ENCODE results near the gene PCDHGB3. TPM values are rescaled to one million over a fixed set of nuclear protein-coding genes. Genes with fewer than 3 reads are reported as not detected.
"Not testable (repeated sequence)": the region's sequence is repeated elsewhere in the genome, so short reads cannot be mapped to it uniquely, and the experiment has no call there.

Gene PCDHGB3
- total and polyA plus RNA-seq, 10 of the 15 experiments (the other 5 are each of a cell fraction or from before 2014, with no cell fraction given): 0.12 to 0.50 (median 0.20) TPM; not detected in 4

- H3K4me3 ChIP-seq; H4K20me1 ChIP-seq (ENCODE audit: control insufficient read depth, insufficient read depth); POLR2A ChIA-PET; BruUV-seq (replicated peaks); intact Hi-C loops (cut with micrococcal nuclease; ENCODE audit: unreplicated experiment); H3K27ac ChIP-seq (ENCODE audit: control insufficient read depth, insufficient read depth); H3K36me3 ChIP-seq (ENCODE audit: control insufficient read depth in 2 of 2, insufficient read depth in 2 of 2, low read length in 1 of 2); H2AFZ ChIP-seq (ENCODE audit: control insufficient read depth, low read depth, low read length); H3K79me2 ChIP-seq (ENCODE audit: control insufficient read depth, insufficient read depth, low read length); H3K4me1 ChIP-seq (ENCODE audit: control insufficient read depth, insufficient read depth, low read length); FAIRE-seq; ATAC-seq; H3K4me2 ChIP-seq (ENCODE audit: control insufficient read depth, insufficient read depth); H3K9ac ChIP-seq (ENCODE audit: control insufficient read depth, insufficient read depth, low read length); H3K27me3 ChIP-seq (replicated peaks in 1 of 2; ENCODE audit: control insufficient read depth in 2 of 2, insufficient read depth in 2 of 2, low read length in 1 of 2); DNase-seq (ENCODE audit: low read depth, low spot score): not testable (repeated sequence)
- in situ Hi-C loops (cut with MboI): loop anchor here (5.0 kb wide), 1 partner anchor 147 kb away; no protein-coding TSS in a partner anchor
- CTCF ChIA-PET: interaction anchor here (1.0 to 10.9 kb wide), 5 partner anchors 95 to 148 kb away, joined by 6 to 245 read pairs (median 41); no protein-coding TSS in a partner anchor
- TF ChIP-seq BHLHE40 (IDR thresholded peaks at IDR 0.05; ENCODE audit: borderline replicate concordance in 1 of 2, low read depth in 2 of 2, low read length in 1 of 2): peak in 1 of 2 experiments; percentile 49; a peak in 2 of 4 replicates
- RAD21 ChIA-PET (ENCODE audit: unreplicated experiment): interaction anchor here (3.1 to 3.3 kb wide), 2 partner anchors 149 kb away, joined by 28 to 42 read pairs; no protein-coding TSS in a partner anchor
- peaks cover 10% of the 10 kb centered on the region; the same call in 1 of the 3 replicates for H3K9me3 ChIP-seq (replicated peaks; ENCODE audit: control insufficient read depth, insufficient read depth, low read length)
- SMC1A ChIA-PET (ENCODE audit: uncharacterized antibody, unreplicated experiment): interaction anchor here (3.2 to 7.4 kb wide), 2 partner anchors 143 to 149 kb away, joined by 24 to 67 read pairs; no protein-coding TSS in a partner anchor
- 85% methylated on average over 19 of the region's 24 CpGs for WGBS (ENCODE audit: insufficient coverage, insufficient replicate concordance, low lambda C conversion rate, missing lambda C conversion rate)
Observed at GRCh38 chr5:141415275-141415618, 45.2 kb downstream of the PCDHGB3 start.

- peak within 1 kb of the TSS; percentile 59 for H3K4me3 ChIP-seq
- not testable (repeated sequence) for DNase-seq (ENCODE audit: low read depth, low spot score); H3K27me3 ChIP-seq (replicated peaks in 1 of 2; ENCODE audit: control insufficient read depth in 2 of 2, insufficient read depth in 2 of 2, low read length in 1 of 2)
Observed at GRCh38 chr5:141417494-141418172, 47.6 kb downstream of the PCDHGB3 start, which contains the start of gene PCDHGB7. TSS of gene PCDHGB7 (plus strand) at chr5:141417677. CDS start at chr5:141417860, 183 bp downstream.

More at GRCh38 chr5:141417494-141418172, 47.6 kb downstream of the PCDHGB3 start, which contains the start of gene PCDHGB7:
- ChIA-PET SMC1A (ENCODE audit: uncharacterized antibody, unreplicated experiment) (interaction anchor here (0.8 to 7.4 kb wide), 12 partner anchors 11 to 150 kb away, joined by 3 to 67 read pairs (median 4); partner anchors contain the start of gene PCDHGA12), CTCF (interaction anchor here (0.6 to 10.9 kb wide), 21 partner anchors 13 to 161 kb away, joined by 3 to 245 read pairs (median 7); partner anchors contain the start of genes PCDHGA12, PCDHGB3, PCDHGC3 and TAF7), POLR2A (interaction anchor here (2.3 kb wide), 1 partner anchor 146 kb away, joined by 8 read pairs; no protein-coding TSS in a partner anchor), RAD21 (ENCODE audit: unreplicated experiment) (interaction anchor here (0.6 to 3.1 kb wide), 11 partner anchors 58 to 177 kb away, joined by 3 to 28 read pairs (median 4); partner anchors contain the start of gene PCDHGC3)
- in situ Hi-C loops (cut with MboI) (loop anchor here (5.0 kb wide), 1 partner anchor 145 kb away; no protein-coding TSS in a partner anchor), intact Hi-C loops (cut with micrococcal nuclease; ENCODE audit: unreplicated experiment) (loop anchor here (1.0 kb wide), 2 partner anchors 141 to 147 kb away; no protein-coding TSS in a partner anchor)
- ATAC-seq: peak; percentile 86
- Histone ChIP-seq H3K4me2 (ENCODE audit: control insufficient read depth, insufficient read depth) (peak within 1 kb of the TSS; percentile 22; the same call in 1 of the 2 replicates), H2AFZ (ENCODE audit: control insufficient read depth, low read depth, low read length) (peak within 1 kb of the TSS; percentile 70)
- TF ChIP-seq IKZF2 (IDR thresholded peaks at IDR 0.05) (peak in 1 of 2 experiments; percentile 42; a peak in 1 of 4 replicates), YY1 (IDR thresholded peaks at IDR 0.05; ENCODE audit: low read depth, low read length) (0 out of 2 replicates have a peak, but pooled peaks have one; percentile 42), RUNX3 (IDR thresholded peaks at IDR 0.05; ENCODE audit: low read length) (peak; percentile 25; the same call in 1 of the 2 replicates), EED (IDR thresholded peaks at IDR 0.05; ENCODE audit: low read depth) (0 out of 2 replicates have a peak, but pooled peaks have one; percentile 26), CREB1 (IDR thresholded peaks at IDR 0.05; ENCODE audit: low read depth) (0 out of 2 replicates have a peak, but pooled peaks have one; percentile 32), SMARCA5 (IDR thresholded peaks at IDR 0.05) (peak; percentile 43; the same call in 1 of the 2 replicates), ZNF384 (IDR thresholded peaks at IDR 0.05; ENCODE audit: borderline replicate concordance, low read depth, low read length) (0 out of 2 replicates have a peak, but pooled peaks have one; percentile 55), SMC3 (IDR thresholded peaks at IDR 0.05; ENCODE audit: borderline replicate concordance, low read length) (peak; percentile 64), RAD21 (IDR thresholded peaks at IDR 0.05; ENCODE audit: insufficient read depth, low read depth, low read length) (peak; percentile 70), NRF1 (conservative IDR thresholded peaks at IDR 0.05; ENCODE audit: low read depth, low read length) (0 out of 2 replicates have a peak, but pooled peaks have one; percentile 19)
- TF ChIP-seq, protein P1, sequence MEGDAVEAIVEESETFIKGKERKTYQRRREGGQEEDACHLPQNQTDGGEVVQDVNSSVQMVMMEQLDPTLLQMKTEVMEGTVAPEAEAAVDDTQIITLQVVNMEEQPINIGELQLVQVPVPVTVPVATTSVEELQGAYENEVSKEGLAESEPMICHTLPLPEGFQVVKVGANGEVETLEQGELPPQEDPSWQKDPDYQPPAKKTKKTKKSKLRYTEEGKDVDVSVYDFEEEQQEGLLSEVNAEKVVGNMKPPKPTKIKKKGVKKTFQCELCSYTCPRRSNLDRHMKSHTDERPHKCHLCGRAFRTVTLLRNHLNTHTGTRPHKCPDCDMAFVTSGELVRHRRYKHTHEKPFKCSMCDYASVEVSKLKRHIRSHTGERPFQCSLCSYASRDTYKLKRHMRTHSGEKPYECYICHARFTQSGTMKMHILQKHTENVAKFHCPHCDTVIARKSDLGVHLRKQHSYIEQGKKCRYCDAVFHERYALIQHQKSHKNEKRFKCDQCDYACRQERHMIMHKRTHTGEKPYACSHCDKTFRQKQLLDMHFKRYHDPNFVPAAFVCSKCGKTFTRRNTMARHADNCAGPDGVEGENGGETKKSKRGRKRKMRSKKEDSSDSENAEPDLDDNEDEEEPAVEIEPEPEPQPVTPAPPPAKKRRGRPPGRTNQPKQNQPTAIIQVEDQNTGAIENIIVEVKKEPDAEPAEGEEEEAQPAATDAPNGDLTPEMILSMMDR (IDR thresholded peaks at IDR 0.05 in 2 of 3, conservative IDR thresholded peaks at IDR 0.05 in 1 of 3; ENCODE audit: control insufficient read depth in 2 of 3, extremely low read depth in 1 of 3, insufficient read depth in 1 of 3, low read depth in 3 of 3, low read length in 3 of 3): peak; percentile 68 to 90 (median 89)
- not testable (repeated sequence) for H3K36me3 ChIP-seq (ENCODE audit: control insufficient read depth in 2 of 2, insufficient read depth in 2 of 2, low read length in 1 of 2); H3K79me2 ChIP-seq (ENCODE audit: control insufficient read depth, insufficient read depth, low read length); H3K27ac ChIP-seq (ENCODE audit: control insufficient read depth, insufficient read depth); H3K9me3 ChIP-seq (replicated peaks; ENCODE audit: control insufficient read depth, insufficient read depth, low read length); H3K4me1 ChIP-seq (ENCODE audit: control insufficient read depth, insufficient read depth, low read length); H4K20me1 ChIP-seq (ENCODE audit: control insufficient read depth, insufficient read depth); H3K9ac ChIP-seq (ENCODE audit: control insufficient read depth, insufficient read depth, low read length); BruUV-seq (replicated peaks)
- FAIRE-seq: peak; percentile 54
- 41% methylated on average over 47 of the region's 47 CpGs for WGBS (ENCODE audit: insufficient coverage, insufficient replicate concordance, low lambda C conversion rate, missing lambda C conversion rate)
